IMR-90 (cell line): ENCODE data around the gene SIAH2. TPM values are rescaled to one million over a fixed set of nuclear protein-coding genes. Genes with fewer than 3 reads are reported as not detected.

Source experiments
- ATAC-seq: fragments of 200-7000 bp; cut with Tn5 transposase; 2 replicates; pipeline ENCODE4 v1.9.1; 2020; ENCODE audit warnings: low read depth, mild to moderate bottlenecking, moderate library complexity
- BruUV-seq: library from RNA; stranded (reverse); fragments of 400-500 nt; replicated peaks from 2 replicates; lab custom pipeline; 2021; lab: Mats Ljungman, UMichigan
- CTCF ChIA-PET: fragments of 300-600 bp; formaldehyde crosslinking; extraction: SDS; loops from one replicate; lab custom pipeline; 2021; ENCODE audit warnings: antibody characterized with exemption; lab: Yijun Ruan, JAX
- POLR2A ChIA-PET: fragments of 300-600 bp; sonication (Branson Sonifier 250); formaldehyde crosslinking; loops from one replicate; lab custom pipeline; 2022; ENCODE audit warnings: antibody characterized with exemption; ENCODE audit not compliant: unreplicated experiment; lab: Charles Lee
- DNase-seq: peaks from one replicate; pipeline ENCODE4 v3.0.0; 2013
- H2AFZ ChIP-seq: replicated peaks from 2 replicates; pipeline ENCODE3; 2013; ENCODE audit warnings: low read length, mild to moderate bottlenecking; ENCODE audit not compliant: poor library complexity
- H2AK5ac ChIP-seq: 2 replicates; pipeline ENCODE4 v1.6.1; 2013; ENCODE audit warnings: low read depth, low read length, inconsistent platforms
- H2AK9ac ChIP-seq: replicated peaks from 2 replicates; pipeline ENCODE3; 2013; ENCODE audit warnings: mild to moderate bottlenecking, low read depth, low read length, moderate library complexity; ENCODE audit not compliant: poor library complexity
- H2BK120ac ChIP-seq: 2 replicates; pipeline ENCODE4 v1.6.1; 2013; ENCODE audit warnings: low read depth, low read length, inconsistent platforms
- H2BK15ac ChIP-seq: 3 replicates; pipeline ENCODE4 v1.6.1; 2013; ENCODE audit warnings: low read depth, low read length, inconsistent platforms
- H2BK20ac ChIP-seq: 2 replicates; pipeline ENCODE4 v1.6.1; 2013; ENCODE audit warnings: low read depth, mild to moderate bottlenecking, inconsistent platforms, low read length, moderate library complexity
- H2BK5ac ChIP-seq: 2 replicates; pipeline ENCODE4 v1.6.1; 2013; ENCODE audit warnings: mild to moderate bottlenecking, low read depth, low read length, inconsistent platforms; ENCODE audit not compliant: poor library complexity, severe bottlenecking
- H3K14ac ChIP-seq: replicated peaks from 2 replicates; pipeline ENCODE4 v1.6.1; 2013; ENCODE audit warnings: low read depth, low read length, inconsistent platforms
- H3K18ac ChIP-seq: 2 replicates; pipeline ENCODE4 v1.6.1; 2013; ENCODE audit warnings: low read depth, low read length, control low read depth
- H3K23ac ChIP-seq: 2 replicates; pipeline ENCODE4 v1.6.1; 2013; ENCODE audit warnings: low read depth, low read length, inconsistent platforms
- H3K27ac ChIP-seq: 2 replicates; pipeline ENCODE4 v1.5.1; 2013; ENCODE audit warnings: mild to moderate bottlenecking, control low read depth, low read length; ENCODE audit not compliant: insufficient read depth
- H3K27me3 ChIP-seq: 2 replicates; pipeline ENCODE4 v1.6.1; 2013; ENCODE audit warnings: low read length; ENCODE audit not compliant: control insufficient read depth, insufficient read depth
- H3K36me3 ChIP-seq: 2 replicates; pipeline ENCODE4 v1.6.1; 2013; ENCODE audit warnings: low read length, mixed read lengths; ENCODE audit not compliant: control insufficient read depth, insufficient read depth
- H3K4ac ChIP-seq: 2 replicates; pipeline ENCODE4 v1.6.1; 2013; ENCODE audit warnings: low read depth, low read length, inconsistent platforms
- H3K4me1 ChIP-seq: 2 replicates; pipeline ENCODE4 v1.6.1; 2013; ENCODE audit warnings: low read length, mixed read lengths; ENCODE audit not compliant: control insufficient read depth, insufficient read depth
- H3K4me2 ChIP-seq: 2 replicates; pipeline ENCODE4 v1.6.1; 2013; ENCODE audit warnings: low read depth, mild to moderate bottlenecking, control low read depth, low read length, moderate library complexity
- H3K4me3 ChIP-seq: 2 replicates; pipeline ENCODE4 v1.5.1; 2013; ENCODE audit warnings: low read depth, mild to moderate bottlenecking, control low read depth, low read length, moderate library complexity; ENCODE audit not compliant: insufficient read depth
- H3K56ac ChIP-seq: 2 replicates; pipeline ENCODE4 v1.6.1; 2013; ENCODE audit warnings: low read length, inconsistent platforms; ENCODE audit not compliant: insufficient read depth; ENCODE audit errors: extremely low read depth
- H3K79me1 ChIP-seq, 2 experiments: 2 replicates each; pipeline ENCODE4 v1.6.1; 2013; ENCODE audit warnings: low read length in 2 of 2, inconsistent platforms in 1 of 2, low read depth in 1 of 2
- H3K9ac ChIP-seq: 2 replicates; pipeline ENCODE4 v1.6.1; 2013; ENCODE audit warnings: low read depth, low read length, control low read depth
- H3K9me1 ChIP-seq: 2 replicates; pipeline ENCODE4 v1.6.1; 2013; ENCODE audit warnings: low read length, inconsistent platforms; ENCODE audit not compliant: insufficient read depth
- H3K9me3 ChIP-seq: 2 replicates; pipeline ENCODE4 v1.6.1; 2013; ENCODE audit warnings: low read length; ENCODE audit not compliant: control insufficient read depth, insufficient read depth
- H4K20me1 ChIP-seq: 2 replicates; pipeline ENCODE4 v1.6.1; 2013; ENCODE audit warnings: low read length, inconsistent platforms; ENCODE audit not compliant: insufficient read depth
- H4K5ac ChIP-seq: 2 replicates; pipeline ENCODE4 v1.6.1; 2013; ENCODE audit warnings: mild to moderate bottlenecking, low read depth, low read length, control low read depth
- H4K8ac ChIP-seq, 2 experiments: 2 replicates each; pipeline ENCODE4 v1.6.1; 2013; ENCODE audit warnings: low read depth in 2 of 2, low read length in 2 of 2, control low read depth in 1 of 2, inconsistent platforms in 1 of 2
- H4K91ac ChIP-seq: 2 replicates; pipeline ENCODE4 v1.6.1; 2013; ENCODE audit warnings: low read depth, low read length, inconsistent platforms; ENCODE audit not compliant: insufficient read depth
- BHLHE40 ChIP-seq: fragments of 150-350 bp; IDR thresholded peaks from 2 replicates; pipeline ENCODE4 v1.6.1; 2016; ENCODE audit warnings: mild to moderate bottlenecking, low read depth, low read length
- CEBPB ChIP-seq: IDR thresholded peaks from 2 replicates; pipeline ENCODE4 v1.6.1; 2012; ENCODE audit warnings: low read depth, low read length, improper control_type of control experiment
- MAZ ChIP-seq: IDR thresholded peaks from 2 replicates; pipeline ENCODE4 v1.6.1; 2012; ENCODE audit warnings: low read depth, mild to moderate bottlenecking, low read length, improper control_type of control experiment, moderate library complexity, borderline replicate concordance
- NFE2L2 ChIP-seq: fragments of 150-350 bp; IDR thresholded peaks from 2 replicates; pipeline ENCODE4 v1.6.1; 2016; ENCODE audit warnings: low read depth, mild to moderate bottlenecking, low read length
- POLR2A ChIP-seq: IDR thresholded peaks from 2 replicates; pipeline ENCODE4 v1.6.1; 2012; ENCODE audit warnings: mild to moderate bottlenecking, low read depth, low read length
- RAD21 ChIP-seq: IDR thresholded peaks from 2 replicates; pipeline ENCODE4 v1.6.1; 2012; ENCODE audit warnings: low read length, improper control_type of control experiment
- WGBS, 2 experiments: methylation state at CpG; one replicate each; pipeline versions ENCODE4 v1.1.5 to v1.1.7; 2013; ENCODE audit warnings: missing lambda C conversion rate in 2 of 2; ENCODE audit not compliant: insufficient read length in 1 of 2; ENCODE audit errors: extremely low coverage in 2 of 2; 5-methylcytosine and 5-hydroxymethylcytosine counted together
- dilution Hi-C: fragments of 300-500 bp; cut with HindIII; formaldehyde crosslinking; loops from one replicate; pipeline ENCODE4 v1.14.3; 2018; ENCODE audit warnings: low sequenced_read_pairs; ENCODE audit not compliant: unreplicated experiment
- in situ Hi-C: fragments of 300-500 bp; cut with MboI; formaldehyde crosslinking; loops from 3 replicates; pipeline ENCODE4 v1.14.3; 2019; ENCODE audit warnings: low sequenced_read_pairs, inconsistent platforms, mixed read lengths
- intact Hi-C: fragments of 100-400 bp; cut with micrococcal nuclease; formaldehyde crosslinking; loops from 2 replicates; pipeline ENCODE4 v1.10.0; 2022
- polyA plus RNA-seq, 3 experiments: library from polyadenylated mRNA; depleted of rRNA; stranded (reverse); fragments of >200 nt; gene quantifications; 2 replicates each; pipeline ENCODE4 v1.2.3, GENCODE V29; 2012; ENCODE audit warnings: low replicate concordance in 1 of 3
- total RNA-seq: library from RNA; depleted of rRNA; stranded (reverse); fragments of >200 nt; gene quantifications from 2 replicates; pipeline ENCODE4 v1.2.3, GENCODE V29; 2012

The SIAH2 gene
- total and polyA plus RNA-seq, 2 of the 4 experiments (the other 2 are of a cell fraction): 24.7 to 61.8 TPM

- in situ Hi-C loops: loop anchor here (25.0 kb wide), 1 partner anchor 348 kb away; no protein-coding TSS in a partner anchor
Observed at GRCh38 chr3:150789451-150789850, 26.5 kb upstream of the SIAH2 start.

More at GRCh38 chr3:150789451-150789850, 26.5 kb upstream of the SIAH2 start:
- no peak for TF ChIP-seq RAD21
- TF ChIP-seq POLR2A: no peak
- TF ChIP-seq MAZ: no peak
- no peak for TF ChIP-seq CEBPB
- TF ChIP-seq BHLHE40: no peak
- no peak for TF ChIP-seq NFE2L2
- Histone ChIP-seq H3K79me1 (no peaks in the 10 kb centered on the region), H2AK5ac (no peak overlapping the region), H4K5ac (no peak overlapping the region), H3K9me1 (no peaks in the 10 kb centered on the region), H3K4ac (no peak overlapping the region), H3K27ac (no peak overlapping the region), H3K56ac (no peak overlapping the region), H2AK9ac (no peak overlapping the region), H2BK20ac (no peak overlapping the region), H3K4me1 (no peaks in the 10 kb centered on the region), H2BK15ac (no peak overlapping the region), H4K91ac (no peak overlapping the region), H3K18ac (no peak overlapping the region), H3K23ac (no peak overlapping the region), H3K9ac (no peak overlapping the region), H3K9me3 (peaks cover 5% of the 10 kb centered on the region), H4K20me1 (no peaks in the 10 kb centered on the region), H4K8ac (no peak overlapping the region), H3K27me3 (peaks cover 23% of the 10 kb centered on the region), H3K14ac (no peak overlapping the region), H3K4me2 (no peak overlapping the region), H2AFZ (no peak overlapping the region), H2BK5ac (no peak overlapping the region), H3K4me3 (no peak overlapping the region), H2BK120ac (no peak overlapping the region), H3K36me3 (no peaks in the 10 kb centered on the region)
- ATAC-seq: no peak
- no TSS peak for BruUV-seq
- ChIA-PET POLR2A (no interaction called here), CTCF (no interaction called here)
- intact Hi-C loops: loop anchor here (5.0 kb wide), 1 partner anchor 298 kb away; the partner anchor contains the start of gene MED12L
- dilution Hi-C loops: no loop called here
- no CpG with 5 or more reads among the region's 4 CpGs for WGBS, 2 experiments
- DNase-seq: no peak
